Gastroesophageal sphincter (tissue), 4 donors: ENCODE data around the gene COL6A1. TPM values are rescaled to one million over a fixed set of nuclear protein-coding genes. Genes with fewer than 3 reads are reported as not detected.

Source experiments
- ATAC-seq: fragments of 150-250 bp; one replicate; pipeline ENCODE4 v1.9.1; 2016; ENCODE audit warnings: mild to moderate bottlenecking, moderate library complexity
- H3K27ac ChIP-seq, 4 donors: fragments of 200-600 bp; sonication (generic) in 3 of 4; 1 replicate in 3 of 4; 2 replicates in 1 of 4; pipeline ENCODE4 v1.5.1; 2016 to 2019
- H3K27me3 ChIP-seq: fragments of 200-600 bp; sonication (generic); one replicate; pipeline ENCODE4 v1.5.1; 2019
- H3K36me3 ChIP-seq, 2 donors: fragments of 200-600 bp; sonication (generic); one replicate each; pipeline ENCODE4 v1.5.1; 2019; ENCODE audit warnings: control low read depth in 1 of 2
- H3K4me1 ChIP-seq, 3 donors: fragments of 200-600 bp; sonication (generic); 1 replicate in 2 of 3; 2 replicates in 1 of 3; pipeline ENCODE4 v1.5.1; 2016 to 2019; ENCODE audit warnings: control low read depth in 2 of 3
- H3K4me3 ChIP-seq, 2 donors: fragments of 200-600 bp; sonication (generic); one replicate each; pipeline ENCODE4 v1.5.1; 2019; ENCODE audit warnings: mild to moderate bottlenecking in 1 of 2, moderate library complexity in 1 of 2
- H3K9me3 ChIP-seq, 3 donors: fragments of 200-600 bp; sonication (generic); one replicate each; pipeline ENCODE4 v1.5.1; 2017 to 2019; ENCODE audit warnings: control low read depth in 2 of 3
- CTCF ChIP-seq, 4 experiments: fragments of 200-600 bp in 2 of 4; fragments of 450-650 bp in 2 of 4; sonication (generic) in 1 of 4; IDR thresholded peaks; one replicate each; pipeline ENCODE4 v1.5.1; 2017 to 2019; ENCODE audit warnings: antibody characterized with exemption in 4 of 4, mild to moderate bottlenecking in 2 of 4, moderate library complexity in 2 of 4
- EP300 ChIP-seq: sonication (generic); formaldehyde crosslinking; IDR thresholded peaks from one replicate; pipeline ENCODE4 v1.6.1; 2017; ENCODE audit warnings: antibody characterized with exemption, mild to moderate bottlenecking
- POLR2A ChIP-seq, 2 donors: fragments of 450-650 bp; IDR thresholded peaks; one replicate each; pipeline ENCODE4 v1.6.1; 2017; ENCODE audit warnings: antibody characterized with exemption in 2 of 2, mild to moderate bottlenecking in 2 of 2, moderate library complexity in 1 of 2
- POLR2AphosphoS5 ChIP-seq: sonication (generic); formaldehyde crosslinking; IDR thresholded peaks from one replicate; pipeline ENCODE4 v1.6.1; 2017; ENCODE audit warnings: antibody characterized with exemption
- WGBS, 2 donors: methylation state at CpG; one replicate each; pipeline ENCODE4 v1.1.5; 2018; ENCODE audit warnings: low coverage in 1 of 2; 5-methylcytosine and 5-hydroxymethylcytosine counted together
- total RNA-seq, 4 donors: library from RNA; depleted of rRNA; stranded (reverse); fragments of >200 nt; gene quantifications; one replicate each; pipeline ENCODE4 v1.1.0, GENCODE V29; 2016

The COL6A1 gene
- total RNA-seq, 4 donors from 2014 or later = 477 to 1,231 (median 878) TPM

GRCh38 chr21:45945868-45946210, 35.7 kb upstream of the COL6A1 start:
- TF ChIP-seq CTCF (IDR thresholded peaks at IDR 0.05) (no peak), EP300 (no peak), POLR2A (IDR thresholded peaks at IDR 0.05) (no peak), POLR2AphosphoS5 (no peak)
- no peaks in the 10 kb centered on the region for H3K27me3 ChIP-seq
- H3K4me3 ChIP-seq = no peak overlapping the region
- 81 to 100% methylated on average over 1 to 6 of the region's 12 CpGs for WGBS, 2 donors
- H3K9me3 ChIP-seq = no peaks in the 10 kb centered on the region
- no peaks in the 10 kb centered on the region for H3K36me3 ChIP-seq
- peaks cover 0 to 14% (median 8%) of the 10 kb centered on the region in 3 donors for H3K4me1 ChIP-seq
- H3K27ac ChIP-seq = peak overlapping the region in 2 of 4 donors; percentile 14 to 35
- ATAC-seq = no peak

GRCh38 chr21:45947296-45947695, 34.3 kb upstream of the COL6A1 start:
- no peaks in the 10 kb centered on the region for H3K27me3 ChIP-seq
- peaks cover 0 to 28% (median 12%) of the 10 kb centered on the region in 3 donors for H3K4me1 ChIP-seq
- H3K9me3 ChIP-seq = no peaks in the 10 kb centered on the region
- H3K27ac ChIP-seq = no peak overlapping the region
- no peaks in the 10 kb centered on the region for H3K36me3 ChIP-seq
- H3K4me3 ChIP-seq = no peak overlapping the region
- TF ChIP-seq POLR2A (IDR thresholded peaks at IDR 0.05) (no peak), CTCF (IDR thresholded peaks at IDR 0.05) (no peak), EP300 (no peak), POLR2AphosphoS5 (no peak)
- ATAC-seq = no peak
- 85 to 94% methylated on average over 6 of the region's 16 CpGs for WGBS, 2 donors

- Histone ChIP-seq H3K4me3 (no peak overlapping the region), H3K27ac (no peak overlapping the region), H3K9me3 (no peaks in the 10 kb centered on the region), H3K36me3 (no peaks in the 10 kb centered on the region), H3K4me1 (peaks cover 0 to 30% (median 12%) of the 10 kb centered on the region in 3 donors), H3K27me3 (no peaks in the 10 kb centered on the region)
- TF ChIP-seq POLR2AphosphoS5 (no peak), CTCF (IDR thresholded peaks at IDR 0.05) (no peak), POLR2A (IDR thresholded peaks at IDR 0.05) (no peak), EP300 (no peak)
- ATAC-seq = no peak
- whole genome bisulfite sequencing, 2 donors = 79 to 96% methylated on average over 5 to 6 of the region's 16 CpGs
These were observed 33.8 kb upstream of the COL6A1 start for GRCh38 chr21:45947716-45948255.

GRCh38 chr21:45948576-45949141, 32.9 kb upstream of the COL6A1 start:
- no peaks in the 10 kb centered on the region for H3K36me3 ChIP-seq
- peaks cover 0 to 39% (median 14%) of the 10 kb centered on the region in 3 donors for H3K4me1 ChIP-seq
- 88 to 89% methylated on average over 8 to 13 of the region's 29 CpGs for WGBS, 2 donors
- no peak overlapping the region for H3K4me3 ChIP-seq
- H3K9me3 ChIP-seq = no peaks in the 10 kb centered on the region
- no peaks in the 10 kb centered on the region for H3K27me3 ChIP-seq
- ATAC-seq = no peak
- no peak overlapping the region for H3K27ac ChIP-seq
- TF ChIP-seq POLR2AphosphoS5 (no peak), EP300 (no peak), CTCF (IDR thresholded peaks at IDR 0.05) (no peak), POLR2A (IDR thresholded peaks at IDR 0.05) (no peak)
